KBM-7 (cell line): ENCODE measurements around the gene CTR9.
"Not testable (repeated sequence)": the region's sequence is repeated elsewhere in the genome, so short reads cannot be mapped to it uniquely, and the experiment has no call there.

Experiments used
- DNase-seq: peaks from one replicate; pipeline ENCODE4 v3.0.0-alpha.2; 2015
- in situ Hi-C: fragments of 300-500 bp; cut with MboI; formaldehyde crosslinking; loops from 2 replicates; pipeline ENCODE4 v1.14.3; 2020; ENCODE audit warnings: low sequenced_read_pairs, low pct_unique_long_range_greater_than_20kb, mixed read lengths

CTR9 gene

GRCh38 chr11:10805741-10806140, 54.7 kb downstream of the CTR9 start:
- in situ Hi-C loops: no loop called here

GRCh38 chr11:10806206-10806605, 55.2 kb downstream of the CTR9 start:
- DNase-seq: no peak
- in situ Hi-C loops: no loop called here

More at GRCh38 chr11:10805741-10806140, 54.7 kb downstream of the CTR9 start:
- DNase-seq: no peak

GRCh38 chr11:10807493-10808234, 56.6 kb downstream of the CTR9 start:
- in situ Hi-C loops: no loop called here
- DNase-seq: peak; percentile 59

GRCh38 chr11:10808235-10808552, 57.1 kb downstream of the CTR9 start:
- in situ Hi-C loops: no loop called here
- DNase-seq: no peak

GRCh38 chr11:10808553-10809372, 57.7 kb downstream of the CTR9 start, which contains the start of gene EIF4G2:
EIF4G2 (minus strand) TSS chr11:10808926.
- in situ Hi-C loops: no loop called here
- peak; percentile 99 for DNase-seq

GRCh38 chr11:10809373-10810160, 58.5 kb downstream of the CTR9 start:
- no peak for DNase-seq
- in situ Hi-C loops: no loop called here

GRCh38 chr11:10813945-10814344, 62.9 kb downstream of the CTR9 start:
- DNase-seq: no peak
- in situ Hi-C loops: no loop called here

- in situ Hi-C loops: no loop called here
- DNase-seq: no peak
These were observed 67.5 kb downstream of the CTR9 start for GRCh38 chr11:10818594-10818993.

GRCh38 chr11:10822491-10822890, 71.4 kb downstream of the CTR9 start:
- in situ Hi-C loops, DNase-seq: not testable (repeated sequence)

GRCh38 chr11:10823152-10823579, 72.1 kb downstream of the CTR9 start:
- DNase-seq: no peak
- in situ Hi-C loops: no loop called here

- in situ Hi-C loops: no loop called here
These were observed 73.8 kb downstream of the CTR9 start for GRCh38 chr11:10824888-10825287.

GRCh38 chr11:10828402-10828801, 77.4 kb downstream of the CTR9 start:
- in situ Hi-C loops: no loop called here

More at GRCh38 chr11:10824888-10825287, 73.8 kb downstream of the CTR9 start:
- peak; percentile 70 for DNase-seq

GRCh38 chr11:10829139-10829538, 78.1 kb downstream of the CTR9 start:
- in situ Hi-C loops: no loop called here
- no peak for DNase-seq

More at GRCh38 chr11:10828402-10828801, 77.4 kb downstream of the CTR9 start:
- no peak for DNase-seq
